ENCODE data around the gene VEGFC.

DNA sequence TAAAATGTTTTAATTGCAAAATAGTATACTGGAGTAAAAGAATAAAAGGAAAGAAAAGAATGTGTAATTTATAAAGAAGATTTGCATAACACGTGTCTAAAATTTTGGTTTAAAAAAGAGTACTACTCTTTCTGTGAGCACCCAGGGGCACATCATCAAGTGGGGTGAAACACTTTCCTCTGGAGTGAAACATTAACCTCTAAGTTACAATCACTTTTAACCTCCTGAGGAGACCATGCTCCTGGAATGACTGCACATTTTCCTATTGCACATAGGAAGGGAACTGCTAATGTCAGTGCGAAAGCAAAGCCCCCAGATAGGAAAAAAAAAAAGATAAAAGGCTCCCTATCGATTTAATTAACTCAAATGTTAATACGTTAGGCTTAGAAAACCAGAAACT lies 13.3 kb downstream of the VEGFC start:
- TF ChIP-seq, protein P1, sequence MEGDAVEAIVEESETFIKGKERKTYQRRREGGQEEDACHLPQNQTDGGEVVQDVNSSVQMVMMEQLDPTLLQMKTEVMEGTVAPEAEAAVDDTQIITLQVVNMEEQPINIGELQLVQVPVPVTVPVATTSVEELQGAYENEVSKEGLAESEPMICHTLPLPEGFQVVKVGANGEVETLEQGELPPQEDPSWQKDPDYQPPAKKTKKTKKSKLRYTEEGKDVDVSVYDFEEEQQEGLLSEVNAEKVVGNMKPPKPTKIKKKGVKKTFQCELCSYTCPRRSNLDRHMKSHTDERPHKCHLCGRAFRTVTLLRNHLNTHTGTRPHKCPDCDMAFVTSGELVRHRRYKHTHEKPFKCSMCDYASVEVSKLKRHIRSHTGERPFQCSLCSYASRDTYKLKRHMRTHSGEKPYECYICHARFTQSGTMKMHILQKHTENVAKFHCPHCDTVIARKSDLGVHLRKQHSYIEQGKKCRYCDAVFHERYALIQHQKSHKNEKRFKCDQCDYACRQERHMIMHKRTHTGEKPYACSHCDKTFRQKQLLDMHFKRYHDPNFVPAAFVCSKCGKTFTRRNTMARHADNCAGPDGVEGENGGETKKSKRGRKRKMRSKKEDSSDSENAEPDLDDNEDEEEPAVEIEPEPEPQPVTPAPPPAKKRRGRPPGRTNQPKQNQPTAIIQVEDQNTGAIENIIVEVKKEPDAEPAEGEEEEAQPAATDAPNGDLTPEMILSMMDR (IDR thresholded peaks at IDR 0.05): no peak
- TF ChIP-seq EP300 (IDR thresholded peaks at IDR 0.05): no peak

Data from ovary (tissue), 3 donors.